CD8-positive, alpha-beta memory T cell (primary cell): ENCODE measurements around the gene CRYM. TPM values are rescaled to one million over a fixed set of nuclear protein-coding genes. Genes with fewer than 3 reads are reported as not detected.

Experiments
- CTCF ChIA-PET: fragments of 350-600 bp; sonication (Branson Sonifier 250); formaldehyde crosslinking; loops from one replicate; lab custom pipeline; 2021; ENCODE audit warnings: antibody characterized with exemption; lab: Charles Lee
- POLR2A ChIA-PET: fragments of 350-600 bp; sonication (Branson Sonifier 250); formaldehyde crosslinking; loops from one replicate; lab custom pipeline; 2021; ENCODE audit warnings: antibody characterized with exemption; lab: Charles Lee
- DNase-seq, 5 donors: peaks; one replicate each; pipeline versions ENCODE4 v3.0.0 to v3.0.0-alpha.2; 2020 to 2022; ENCODE audit warnings: mixed read lengths in 1 of 5
- H3K27ac ChIP-seq: one replicate; pipeline ENCODE4 v1.7.0; 2013; ENCODE audit warnings: low read depth, mild to moderate bottlenecking, low read length, moderate library complexity
- H3K27me3 ChIP-seq: 2 replicates; pipeline ENCODE4 v1.7.0; 2013; ENCODE audit warnings: low read length, mild to moderate bottlenecking; ENCODE audit not compliant: insufficient read depth, poor library complexity, severe bottlenecking
- H3K36me3 ChIP-seq: 2 replicates; pipeline ENCODE4 v1.7.0; 2013; ENCODE audit warnings: mild to moderate bottlenecking, low read length, moderate library complexity; ENCODE audit not compliant: insufficient read depth
- H3K4me1 ChIP-seq: 2 replicates; pipeline ENCODE4 v1.7.0; 2013; ENCODE audit warnings: mild to moderate bottlenecking, low read length, moderate library complexity; ENCODE audit not compliant: insufficient read depth
- H3K4me3 ChIP-seq: 2 replicates; pipeline ENCODE4 v1.7.0; 2013; ENCODE audit warnings: mild to moderate bottlenecking, low read length
- H3K9me3 ChIP-seq: 2 replicates; pipeline ENCODE4 v1.7.0; 2013; ENCODE audit warnings: mild to moderate bottlenecking, low read length
- H3K27ac Mint-ChIP-seq, 8 donors: one replicate each; pipeline ENCODE4 v1.8.0; 2020 to 2021; ENCODE audit warnings: mixed read lengths in 8 of 8, mild to moderate bottlenecking in 6 of 8, inconsistent platforms in 3 of 8, moderate library complexity in 3 of 8
- H3K27me3 Mint-ChIP-seq, 2 donors: one replicate each; pipeline ENCODE4 v1.8.0; 2020 to 2021; ENCODE audit warnings: mixed read lengths in 2 of 2, mild to moderate bottlenecking in 1 of 2, moderate library complexity in 1 of 2
- H3K36me3 Mint-ChIP-seq, 3 donors: one replicate each; pipeline ENCODE4 v1.8.0; 2020 to 2021; ENCODE audit warnings: mixed read lengths in 3 of 3, inconsistent platforms in 1 of 3, mild to moderate bottlenecking in 1 of 3
- H3K4me1 Mint-ChIP-seq, 3 donors: one replicate each; pipeline ENCODE4 v1.8.0; 2020 to 2021; ENCODE audit warnings: mixed read lengths in 3 of 3, inconsistent platforms in 1 of 3, mild to moderate bottlenecking in 1 of 3
- H3K4me3 Mint-ChIP-seq, 7 donors: one replicate each; pipeline ENCODE4 v1.8.0; 2020 to 2021; ENCODE audit warnings: mixed read lengths in 7 of 7, mild to moderate bottlenecking in 6 of 7, moderate library complexity in 4 of 7, inconsistent platforms in 2 of 7
- H3K9me3 Mint-ChIP-seq, 5 donors: one replicate each; pipeline ENCODE4 v1.8.0; 2020 to 2022; ENCODE audit warnings: mixed read lengths in 5 of 5, mild to moderate bottlenecking in 3 of 5, moderate library complexity in 2 of 5, inconsistent platforms in 1 of 5
- polyA plus RNA-seq: library from polyadenylated mRNA; unstranded; fragments of 300-500 nt; fragmentation: Illumina TruSeq; gene quantifications from one replicate; pipeline ENCODE4 v1.2.3, GENCODE V29; 2021
- total RNA-seq, 2 experiments: library from RNA; stranded (reverse); gene quantifications; one replicate each; pipeline ENCODE4 v1.2.3, GENCODE V29; 2021

CRYM gene
- total and polyA plus RNA-seq, 3 experiments from 2014 or later, result not detected

DNA sequence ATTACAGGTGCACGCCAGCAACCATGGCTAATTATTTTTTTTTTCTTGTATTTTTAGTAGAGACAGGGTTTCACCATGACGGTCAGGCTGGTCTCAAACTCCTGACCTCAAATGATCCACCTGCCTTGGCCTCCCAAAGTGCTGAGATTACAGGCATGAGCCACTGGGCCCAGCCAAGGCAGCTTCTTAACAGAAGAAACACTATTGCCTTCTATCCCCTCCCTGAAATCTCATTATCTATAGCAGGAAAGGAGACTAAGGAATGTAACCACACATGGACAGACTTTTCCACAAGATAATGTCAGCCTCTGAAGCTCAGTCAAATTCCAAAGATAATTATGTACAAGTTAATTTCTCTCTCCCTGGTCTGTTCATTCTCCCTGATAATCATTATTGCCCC is 61.0 kb downstream of the CRYM start:
- H3K4me1 Mint-ChIP-seq, result no peaks in the 10 kb centered on the region
- peaks cover 0 to 4% (median 0%) of the 10 kb centered on the region in 5 donors for H3K9me3 Mint-ChIP-seq
- no peak overlapping the region for H3K4me3 Mint-ChIP-seq
- no peaks in the 10 kb centered on the region for H3K36me3 Mint-ChIP-seq
- Histone ChIP-seq H3K27ac (no peak overlapping the region), H3K36me3 (no peaks in the 10 kb centered on the region), H3K4me1 (no peaks in the 10 kb centered on the region), H3K27me3 (no peaks in the 10 kb centered on the region), H3K9me3 (no peaks in the 10 kb centered on the region), H3K4me3 (no peak overlapping the region)
- POLR2A ChIA-PET, result no interaction called here
- CTCF ChIA-PET, result no interaction called here
- no peak for DNase-seq
- no peak overlapping the region for H3K27ac Mint-ChIP-seq
- H3K27me3 Mint-ChIP-seq, result peaks cover 6 to 52% of the 10 kb centered on the region in 2 donors

- no peak overlapping the region for H3K27ac ChIP-seq
- no peaks in the 10 kb centered on the region for H3K9me3 Mint-ChIP-seq
- no peaks in the 10 kb centered on the region for H3K36me3 ChIP-seq
- CTCF ChIA-PET, result no interaction called here
- peaks cover 4 to 48% of the 10 kb centered on the region in 2 donors for H3K27me3 Mint-ChIP-seq
- H3K27me3 ChIP-seq, result no peaks in the 10 kb centered on the region
- no peaks in the 10 kb centered on the region for H3K4me1 Mint-ChIP-seq
- H3K36me3 Mint-ChIP-seq, result no peaks in the 10 kb centered on the region
- no peaks in the 10 kb centered on the region for H3K4me1 ChIP-seq
- no peak overlapping the region for H3K4me3 Mint-ChIP-seq
- no peak for DNase-seq
- H3K4me3 ChIP-seq, result no peak overlapping the region
- H3K9me3 ChIP-seq, result no peaks in the 10 kb centered on the region
- H3K27ac Mint-ChIP-seq, result no peak overlapping the region
- POLR2A ChIA-PET, result no interaction called here
Observed at GRCh38 chr16:21214086-21214485, 64.0 kb downstream of the CRYM start.

- POLR2A ChIA-PET, result no interaction called here
Observed at GRCh38 chr16:21211486-21211885, 66.6 kb downstream of the CRYM start, which contains the start of gene ZP2. Gene ZP2, minus strand, starts transcription at chr16:21211574. Its CDS starts 27 bp downstream, at chr16:21211547.

More at GRCh38 chr16:21211486-21211885, 66.6 kb downstream of the CRYM start, which contains the start of gene ZP2:
- no peaks in the 10 kb centered on the region for H3K4me1 ChIP-seq
- H3K36me3 ChIP-seq, result no peaks in the 10 kb centered on the region
- H3K27me3 ChIP-seq, result no peaks in the 10 kb centered on the region
- Mint-ChIP-seq H3K36me3 (no peaks in the 10 kb centered on the region), H3K9me3 (no peaks in the 10 kb centered on the region), H3K27ac (no peak within 1 kb of the TSS), H3K4me1 (no peaks in the 10 kb centered on the region), H3K27me3 (peaks cover 7 to 41% of the 10 kb centered on the region in 2 donors), H3K4me3 (no peak within 1 kb of the TSS)
- DNase-seq, result no peak
- H3K27ac ChIP-seq, result no peak within 1 kb of the TSS
- H3K4me3 ChIP-seq, result no peak within 1 kb of the TSS
- no peaks in the 10 kb centered on the region for H3K9me3 ChIP-seq
- CTCF ChIA-PET, result no interaction called here

Other genes starting within 250 kb of the CRYM start
- not detected for gene DNAH3, start 127.4 kb downstream of the CRYM start, total RNA-seq
- gene DNAH3, start 127.4 kb downstream of the CRYM start, polyA plus RNA-seq, result not detected
- 1 to 10 TPM; 8.8 to 9.5 TPM for gene LDAF1, start 119.6 kb downstream of the CRYM start, total RNA-seq
- 16.0 TPM for gene LDAF1, start 119.6 kb downstream of the CRYM start, polyA plus RNA-seq
- gene ZP2, start 66.7 kb downstream of the CRYM start, total RNA-seq, result not detected
- not detected for gene ZP2, start 66.7 kb downstream of the CRYM start, polyA plus RNA-seq
- gene ANKS4B, start 44.6 kb downstream of the CRYM start, total RNA-seq, result not detected
- not detected for gene ANKS4B, start 44.6 kb downstream of the CRYM start, polyA plus RNA-seq